Peyer's patch (tissue), 4 donors: ENCODE data around the gene HMMR. TPM values are rescaled to one million over a fixed set of nuclear protein-coding genes. Genes with fewer than 3 reads are reported as not detected.
A peak's percentile ranks its signal among the peaks of the same experiment; 100 is the strongest.

Source experiments
- DNase-seq, 3 donors: peaks; one replicate each; pipeline ENCODE4 v3.0.0-alpha.2; 2017 to 2019
- H3K27ac ChIP-seq, 4 donors: fragments of 200-600 bp; sonication (generic); one replicate each; pipeline ENCODE4 v1.5.1; 2016 to 2019
- H3K27me3 ChIP-seq, 2 donors: fragments of 200-600 bp; sonication (generic); one replicate each; pipeline ENCODE4 v1.5.1; 2019
- H3K36me3 ChIP-seq, 3 donors: fragments of 200-600 bp; sonication (generic); one replicate each; pipeline ENCODE4 v1.5.1; 2016 to 2019
- H3K4me1 ChIP-seq, 4 donors: fragments of 200-600 bp; sonication (generic); one replicate each; pipeline ENCODE4 v1.5.1; 2016 to 2019
- H3K4me3 ChIP-seq, 4 donors: fragments of 200-600 bp; sonication (generic); 1 replicate in 3 of 4; 2 replicates in 1 of 4; pipeline ENCODE4 v1.5.1; 2016 to 2019; ENCODE audit warnings: mild to moderate bottlenecking in 1 of 4
- H3K9me3 ChIP-seq, 4 donors: fragments of 200-600 bp; sonication (generic); one replicate each; pipeline ENCODE4 v1.5.1; 2016 to 2019; ENCODE audit warnings: mild to moderate bottlenecking in 1 of 4
- CTCF ChIP-seq, 6 experiments: fragments of 450-650 bp in 4 of 6; fragments of 200-600 bp in 2 of 6; sonication (generic) in 1 of 6; IDR thresholded peaks; one replicate each; pipeline ENCODE4 v1.5.1; 2017 to 2019; ENCODE audit warnings: antibody characterized with exemption in 6 of 6, mild to moderate bottlenecking in 3 of 6, moderate library complexity in 1 of 6
- POLR2A ChIP-seq, 2 donors: fragments of 450-650 bp; IDR thresholded peaks; one replicate each; pipeline ENCODE4 v1.5.1; 2017; ENCODE audit warnings: antibody characterized with exemption in 2 of 2, mild to moderate bottlenecking in 2 of 2, moderate library complexity in 2 of 2
- total RNA-seq, 4 donors: library from RNA; depleted of rRNA; stranded (reverse); fragments of >200 nt; gene quantifications; one replicate each; pipeline ENCODE4 v1.1.0, GENCODE V29; 2016

The HMMR gene
- total RNA-seq, 4 donors from 2014 or later: 1.1 to 3.3 (median 1.9) TPM

- H3K27ac ChIP-seq: peak overlapping the region in 3 of 4 donors; percentile 80 to 93 (median 84)
- no peaks in the 10 kb centered on the region for H3K9me3 ChIP-seq
- H3K36me3 ChIP-seq: peaks cover 0 to 5% (median 0%) of the 10 kb centered on the region in 3 donors
- H3K4me1 ChIP-seq: peaks cover 0 to 16% (median 4%) of the 10 kb centered on the region in 4 donors
- TF ChIP-seq POLR2A (IDR thresholded peaks at IDR 0.05) (no peak), CTCF (IDR thresholded peaks at IDR 0.05) (no peak)
- DNase-seq: no peak
- H3K27me3 ChIP-seq: no peaks in the 10 kb centered on the region
- peak overlapping the region in 3 of 4 donors; percentile 68 to 75 (median 74) for H3K4me3 ChIP-seq
Measured at GRCh38 chr5:163436515-163436914, 23.9 kb upstream of the HMMR start.

- peak overlapping the region; percentile 68 to 77 (median 74) for H3K4me3 ChIP-seq
- H3K9me3 ChIP-seq: no peaks in the 10 kb centered on the region
- peaks cover 0 to 16% (median 4%) of the 10 kb centered on the region in 4 donors for H3K4me1 ChIP-seq
- TF ChIP-seq CTCF (IDR thresholded peaks at IDR 0.05) (no peak), POLR2A (IDR thresholded peaks at IDR 0.05) (no peak)
- H3K27ac ChIP-seq: peak overlapping the region; percentile 80 to 93 (median 88)
- DNase-seq: no peak
- H3K27me3 ChIP-seq: no peaks in the 10 kb centered on the region
- H3K36me3 ChIP-seq: peaks cover 0 to 8% (median 0%) of the 10 kb centered on the region in 3 donors
Measured at GRCh38 chr5:163437011-163437308, 23.5 kb upstream of the HMMR start.

GRCh38 chr5:163437309-163438182 lies 22.9 kb upstream of the HMMR start, which contains the start of gene CCNG1:
TSS of gene CCNG1 (plus strand) at chr5:163437595. CDS start at chr5:163439257, 1,662 bp downstream.
- Histone ChIP-seq H3K4me3 (peak within 1 kb of the TSS; percentile 68 to 77 (median 74)), H3K27me3 (no peaks in the 10 kb centered on the region), H3K27ac (peak within 1 kb of the TSS; percentile 80 to 93 (median 88)), H3K36me3 (peaks cover 0 to 14% (median 0%) of the 10 kb centered on the region in 3 donors), H3K4me1 (peaks cover 0 to 16% (median 4%) of the 10 kb centered on the region in 4 donors), H3K9me3 (no peaks in the 10 kb centered on the region)
- DNase-seq: peak; percentile 93 to 98 (median 95)
- TF ChIP-seq POLR2A (IDR thresholded peaks at IDR 0.05) (peak; percentile 87 to 89), CTCF (IDR thresholded peaks at IDR 0.05) (peak in 2 of 6 experiments; percentile 7 to 14)

GRCh38 chr5:163439092-163439425 lies 21.4 kb upstream of the HMMR start:
- TF ChIP-seq CTCF (IDR thresholded peaks at IDR 0.05) (no peak), POLR2A (IDR thresholded peaks at IDR 0.05) (no peak)
- H3K9me3 ChIP-seq: no peaks in the 10 kb centered on the region
- H3K27ac ChIP-seq: peak overlapping the region in 2 of 4 donors; percentile 93
- peaks cover 0 to 16% (median 4%) of the 10 kb centered on the region in 4 donors for H3K4me1 ChIP-seq
- H3K27me3 ChIP-seq: no peaks in the 10 kb centered on the region
- H3K36me3 ChIP-seq: peaks cover 0 to 29% (median 0%) of the 10 kb centered on the region in 3 donors
- DNase-seq: no peak
- peak overlapping the region in 3 of 4 donors; percentile 68 to 77 (median 75) for H3K4me3 ChIP-seq

- Histone ChIP-seq H3K36me3 (peaks cover 0 to 48% (median 0%) of the 10 kb centered on the region in 3 donors), H3K4me3 (no peak overlapping the region), H3K27ac (no peak overlapping the region), H3K4me1 (peaks cover 0 to 16% (median 4%) of the 10 kb centered on the region in 4 donors), H3K9me3 (no peaks in the 10 kb centered on the region), H3K27me3 (no peaks in the 10 kb centered on the region)
- TF ChIP-seq CTCF (IDR thresholded peaks at IDR 0.05): no peak
- TF ChIP-seq POLR2A (IDR thresholded peaks at IDR 0.05): no peak
- no peak for DNase-seq
Measured at GRCh38 chr5:163440954-163441353, 19.5 kb upstream of the HMMR start.
